Mammary epithelial cell (primary cell): ENCODE measurements around the gene RNU2-1.

Experiments used
- EZH2 ChIP-seq: IDR thresholded peaks from 2 replicates; pipeline ENCODE4 v1.6.1; 2012; ENCODE audit warnings: low read length, inconsistent platforms, borderline replicate concordance
- TF ChIP-seq, protein P1 (sequence below), 2 donors: IDR thresholded peaks in 1 of 2; conservative IDR thresholded peaks in 1 of 2; 2 replicates each; pipeline ENCODE4 v1.5.1; 2011 to 2012; ENCODE audit warnings: inconsistent platforms in 2 of 2, low read length in 2 of 2, mild to moderate bottlenecking in 2 of 2, control low read depth in 1 of 2, low read depth in 1 of 2; ENCODE audit not compliant: insufficient read depth in 1 of 2; ENCODE audit errors: extremely low read depth in 1 of 2

DNA sequence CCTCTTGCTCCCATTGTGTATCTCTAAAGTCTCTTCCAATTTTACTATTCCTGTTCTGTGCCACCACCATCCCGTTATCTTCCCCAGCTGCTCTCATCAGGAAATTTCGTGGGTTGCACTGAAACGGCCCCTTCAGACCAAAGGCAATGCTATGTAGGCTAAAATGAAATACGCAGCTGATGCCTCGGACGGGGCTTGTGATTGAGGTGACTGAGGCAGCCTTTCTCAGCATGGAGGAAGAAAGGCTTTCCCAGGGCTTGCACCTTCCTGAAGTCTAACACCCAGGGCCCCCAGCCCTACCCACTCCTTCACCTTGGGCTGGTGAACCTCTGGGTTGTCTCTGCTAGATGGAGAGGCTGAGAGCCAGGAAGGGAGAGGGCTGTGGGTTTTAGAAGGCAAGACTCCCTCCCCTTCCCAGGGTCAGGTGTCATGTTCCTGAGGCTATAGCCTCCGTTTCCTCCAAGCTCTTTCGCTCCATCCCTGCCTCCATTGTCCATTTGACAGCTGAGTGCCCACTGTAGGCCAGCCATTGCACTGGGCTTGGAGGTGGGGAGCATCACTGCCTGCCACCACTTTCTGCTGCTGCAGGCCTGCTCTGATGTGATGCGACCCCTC lies 13.2 kb downstream of the RNU2-1 start:
- TF ChIP-seq, protein P1, sequence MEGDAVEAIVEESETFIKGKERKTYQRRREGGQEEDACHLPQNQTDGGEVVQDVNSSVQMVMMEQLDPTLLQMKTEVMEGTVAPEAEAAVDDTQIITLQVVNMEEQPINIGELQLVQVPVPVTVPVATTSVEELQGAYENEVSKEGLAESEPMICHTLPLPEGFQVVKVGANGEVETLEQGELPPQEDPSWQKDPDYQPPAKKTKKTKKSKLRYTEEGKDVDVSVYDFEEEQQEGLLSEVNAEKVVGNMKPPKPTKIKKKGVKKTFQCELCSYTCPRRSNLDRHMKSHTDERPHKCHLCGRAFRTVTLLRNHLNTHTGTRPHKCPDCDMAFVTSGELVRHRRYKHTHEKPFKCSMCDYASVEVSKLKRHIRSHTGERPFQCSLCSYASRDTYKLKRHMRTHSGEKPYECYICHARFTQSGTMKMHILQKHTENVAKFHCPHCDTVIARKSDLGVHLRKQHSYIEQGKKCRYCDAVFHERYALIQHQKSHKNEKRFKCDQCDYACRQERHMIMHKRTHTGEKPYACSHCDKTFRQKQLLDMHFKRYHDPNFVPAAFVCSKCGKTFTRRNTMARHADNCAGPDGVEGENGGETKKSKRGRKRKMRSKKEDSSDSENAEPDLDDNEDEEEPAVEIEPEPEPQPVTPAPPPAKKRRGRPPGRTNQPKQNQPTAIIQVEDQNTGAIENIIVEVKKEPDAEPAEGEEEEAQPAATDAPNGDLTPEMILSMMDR (conservative IDR thresholded peaks at IDR 0.05 in 1 of 2, IDR thresholded peaks at IDR 0.05 in 1 of 2; ENCODE audit: extremely low read depth in 1 of 2, insufficient read depth in 1 of 2, low read depth in 1 of 2, low read length in 2 of 2), result no peak
- no peak for TF ChIP-seq EZH2
